Activated T-cell treated with anti-CD3 and anti-CD28 coated beads, Interleukin-2, amount 50 U/mL, for 48 hours (primary cell): ENCODE results near the gene PLCH1.

ENCODE experiments used
- DNase-seq, 2 experiments: peaks; one replicate each; pipeline ENCODE4 v3.0.0-alpha.2; 2020

Gene PLCH1

GRCh38 chr3:155525324-155525833, 219.5 kb downstream of the PLCH1 start:
- DNase-seq, result no peak

GRCh38 chr3:155520463-155520862, 224.4 kb downstream of the PLCH1 start:
- no peak for DNase-seq

GRCh38 chr3:155519078-155519477, 225.8 kb downstream of the PLCH1 start:
- DNase-seq, result no peak

GRCh38 chr3:155517903-155518302, 227.0 kb downstream of the PLCH1 start:
- no peak for DNase-seq

- DNase-seq, result no peak
These were observed 228.4 kb downstream of the PLCH1 start for GRCh38 chr3:155516439-155516838.

GRCh38 chr3:155512867-155513261, 232.0 kb downstream of the PLCH1 start:
- DNase-seq, result no peak

GRCh38 chr3:155512175-155512866, 232.6 kb downstream of the PLCH1 start:
- DNase-seq, result no peak

- no peak for DNase-seq
These were observed 240.2 kb downstream of the PLCH1 start for GRCh38 chr3:155504682-155505081.

- no peak for DNase-seq
These were observed 242.2 kb downstream of the PLCH1 start for GRCh38 chr3:155502630-155503029.

GRCh38 chr3:155500194-155500818, 244.6 kb downstream of the PLCH1 start:
- no peak for DNase-seq

- DNase-seq, result no peak
These were observed 246.8 kb downstream of the PLCH1 start for GRCh38 chr3:155497930-155498647.

- DNase-seq, result no peak
These were observed 248.7 kb downstream of the PLCH1 start for GRCh38 chr3:155496206-155496605.

GRCh38 chr3:155495387-155495786, 249.5 kb downstream of the PLCH1 start:
- DNase-seq, result no peak

GRCh38 chr3:155494332-155494731, 250.5 kb downstream of the PLCH1 start:
- no peak for DNase-seq

- no peak for DNase-seq
These were observed 252.0 kb downstream of the PLCH1 start for GRCh38 chr3:155492841-155493240.

GRCh38 chr3:155491696-155492095, 253.2 kb downstream of the PLCH1 start:
- DNase-seq, result no peak

- DNase-seq, result no peak
These were observed 256.2 kb downstream of the PLCH1 start for GRCh38 chr3:155488671-155489070.

GRCh38 chr3:155485897-155486296, 259.0 kb downstream of the PLCH1 start:
- no peak for DNase-seq

GRCh38 chr3:155481591-155481990, 263.3 kb downstream of the PLCH1 start:
- no peak for DNase-seq

- DNase-seq, result no peak
These were observed 263.8 kb downstream of the PLCH1 start for GRCh38 chr3:155481089-155481488.

GRCh38 chr3:155465664-155466063, 279.2 kb downstream of the PLCH1 start:
- DNase-seq, result no peak

- DNase-seq, result no peak
These were observed 282.2 kb downstream of the PLCH1 start for GRCh38 chr3:155462672-155463071.

GRCh38 chr3:155457591-155457990, 287.3 kb downstream of the PLCH1 start:
- DNase-seq, result no peak

- no peak for DNase-seq
These were observed 289.1 kb downstream of the PLCH1 start for GRCh38 chr3:155455765-155456164.
